Measurements from ENCODE around the gene AHNAK2.

Gene AHNAK2

DNA sequence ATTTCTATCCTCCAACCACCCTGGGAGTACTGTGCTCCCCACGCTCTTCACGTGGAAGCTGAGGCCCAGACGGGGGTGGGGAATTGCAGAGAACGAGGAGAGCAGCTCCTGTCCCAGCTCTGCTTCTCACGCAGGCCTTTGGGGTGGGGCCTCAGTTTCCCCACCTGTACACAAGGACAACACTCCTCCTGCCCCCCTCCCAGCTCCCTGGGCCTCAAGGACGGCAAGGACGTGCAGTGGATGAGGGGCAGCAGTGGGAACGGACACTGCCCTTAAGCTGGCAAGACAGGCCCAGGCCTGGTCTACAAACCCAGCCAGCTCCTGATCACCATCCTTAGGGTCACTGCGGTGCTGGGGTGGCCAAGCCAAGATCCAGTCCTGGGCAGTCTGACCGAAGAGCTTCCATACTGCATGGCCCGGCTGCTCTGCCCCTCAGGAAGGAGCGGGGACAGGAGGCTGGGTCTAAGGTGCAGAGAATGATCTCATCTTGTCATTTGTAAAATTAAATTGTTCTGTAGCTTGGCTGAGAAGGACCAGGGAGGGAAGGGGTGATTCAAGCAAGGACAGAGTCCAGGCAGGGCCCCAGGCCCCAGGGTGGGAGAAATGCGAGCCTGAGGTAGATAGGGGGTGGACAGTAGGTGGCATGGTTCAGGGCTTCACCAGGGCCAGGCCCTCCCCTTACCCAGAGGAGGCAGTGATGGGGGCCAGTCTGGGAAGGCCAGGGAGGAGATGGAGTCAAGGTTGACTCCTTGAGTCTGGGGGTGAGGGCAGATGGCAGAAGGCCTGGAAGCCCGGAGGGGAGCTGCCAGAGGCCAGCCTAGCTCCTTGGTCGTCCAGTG, 6.1 kb upstream of the AHNAK2 start:
- DNase-seq: no peak

DNA sequence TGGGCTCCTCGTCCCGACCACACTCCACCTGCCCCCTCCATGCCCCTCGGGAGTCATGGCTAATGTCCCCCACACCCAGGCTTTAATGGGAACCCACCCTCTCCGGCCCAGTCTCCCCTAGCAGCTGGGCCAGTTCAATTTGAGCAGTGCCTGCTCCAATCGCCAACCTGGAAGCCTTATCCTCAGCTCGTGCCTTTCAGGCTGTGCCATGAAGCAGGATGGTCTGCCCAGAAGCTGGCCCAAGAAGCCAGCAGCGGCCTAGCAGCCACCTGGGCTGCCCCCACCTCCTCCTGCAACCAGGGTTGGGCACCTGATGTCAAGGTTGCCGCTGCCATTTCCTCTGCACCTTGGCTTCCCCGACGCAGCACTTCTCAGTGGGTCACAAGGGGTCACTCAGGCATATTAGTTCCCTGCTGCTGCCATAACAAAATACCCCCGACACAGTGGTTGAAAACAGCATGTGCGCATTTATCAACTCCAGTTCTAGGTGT, 5.1 kb upstream of the AHNAK2 start:
- no peak for DNase-seq

DNA sequence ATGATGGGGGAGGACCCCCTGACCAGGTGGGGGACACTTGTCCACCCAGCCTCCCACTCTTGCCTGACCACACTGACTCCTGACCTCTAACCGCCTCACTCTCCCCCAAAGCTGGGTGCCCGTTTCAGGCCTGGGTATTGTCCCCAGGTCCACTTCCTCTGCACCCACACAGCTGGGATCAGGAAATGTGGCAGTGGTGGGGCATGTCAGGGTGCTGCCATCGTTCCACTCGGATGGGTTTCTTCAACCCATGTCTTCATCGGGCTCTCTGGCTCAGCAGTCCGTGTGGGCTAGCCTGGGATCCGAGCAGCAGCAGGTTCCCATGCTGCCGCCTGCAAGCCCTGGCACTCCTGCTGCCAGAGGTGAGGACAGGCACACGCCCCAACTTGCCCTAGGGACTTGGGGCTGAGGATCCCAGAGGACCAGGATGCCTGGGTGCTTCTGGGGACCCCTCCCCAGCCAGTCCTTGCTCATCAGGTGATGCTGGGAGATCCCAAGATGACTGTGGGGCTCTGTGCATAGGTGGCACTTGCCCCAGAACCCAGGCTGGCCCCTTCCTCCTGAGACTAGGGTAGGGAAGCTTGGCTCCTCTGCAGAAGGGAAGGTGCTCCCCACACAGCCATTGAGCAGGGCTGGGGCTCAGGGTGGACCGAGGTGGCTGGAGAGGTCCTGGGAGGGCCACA, 4.5 kb upstream of the AHNAK2 start:
- no peak for DNase-seq

DNA sequence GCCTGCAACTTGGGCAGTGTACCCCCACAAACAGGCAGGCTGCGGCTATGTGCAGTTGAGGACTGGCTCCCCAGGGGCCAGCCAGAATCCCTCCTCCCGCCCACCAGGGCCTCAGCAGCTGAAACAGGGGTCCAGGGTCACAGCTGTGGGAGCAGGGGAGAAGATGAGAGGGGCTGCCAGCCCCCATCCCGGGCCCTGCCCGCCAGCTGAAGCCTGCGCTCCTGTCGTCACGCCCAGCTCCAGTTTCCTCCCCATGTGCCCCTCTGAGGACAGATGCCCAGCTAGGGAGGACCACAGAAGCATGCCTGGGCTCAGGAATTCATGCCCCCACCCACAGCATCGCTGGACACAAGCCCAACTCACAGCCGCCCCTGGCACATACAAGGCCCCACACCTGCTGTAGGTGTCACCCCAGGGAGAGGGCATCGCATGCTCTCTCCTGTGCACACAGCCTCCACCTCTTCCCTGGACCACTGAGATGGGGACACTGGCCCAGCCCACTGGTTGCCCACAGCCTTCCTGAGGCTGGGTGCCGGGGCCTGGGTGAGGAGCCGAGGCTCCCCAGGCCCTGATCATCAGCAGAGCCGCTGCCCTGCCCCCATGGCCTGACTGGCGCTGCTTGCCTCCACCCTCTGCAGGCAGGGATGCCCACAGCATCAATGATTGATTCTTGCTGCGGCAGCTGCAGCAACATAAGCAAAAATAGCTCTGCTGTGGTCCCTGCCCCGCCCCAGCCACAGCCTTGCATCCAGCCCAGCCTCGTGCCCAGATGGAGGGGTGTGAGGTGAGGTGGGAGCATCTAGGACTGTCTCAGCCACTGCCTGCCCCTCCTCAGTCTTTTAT, 3.7 kb upstream of the AHNAK2 start:
- DNase-seq: no peak

DNA sequence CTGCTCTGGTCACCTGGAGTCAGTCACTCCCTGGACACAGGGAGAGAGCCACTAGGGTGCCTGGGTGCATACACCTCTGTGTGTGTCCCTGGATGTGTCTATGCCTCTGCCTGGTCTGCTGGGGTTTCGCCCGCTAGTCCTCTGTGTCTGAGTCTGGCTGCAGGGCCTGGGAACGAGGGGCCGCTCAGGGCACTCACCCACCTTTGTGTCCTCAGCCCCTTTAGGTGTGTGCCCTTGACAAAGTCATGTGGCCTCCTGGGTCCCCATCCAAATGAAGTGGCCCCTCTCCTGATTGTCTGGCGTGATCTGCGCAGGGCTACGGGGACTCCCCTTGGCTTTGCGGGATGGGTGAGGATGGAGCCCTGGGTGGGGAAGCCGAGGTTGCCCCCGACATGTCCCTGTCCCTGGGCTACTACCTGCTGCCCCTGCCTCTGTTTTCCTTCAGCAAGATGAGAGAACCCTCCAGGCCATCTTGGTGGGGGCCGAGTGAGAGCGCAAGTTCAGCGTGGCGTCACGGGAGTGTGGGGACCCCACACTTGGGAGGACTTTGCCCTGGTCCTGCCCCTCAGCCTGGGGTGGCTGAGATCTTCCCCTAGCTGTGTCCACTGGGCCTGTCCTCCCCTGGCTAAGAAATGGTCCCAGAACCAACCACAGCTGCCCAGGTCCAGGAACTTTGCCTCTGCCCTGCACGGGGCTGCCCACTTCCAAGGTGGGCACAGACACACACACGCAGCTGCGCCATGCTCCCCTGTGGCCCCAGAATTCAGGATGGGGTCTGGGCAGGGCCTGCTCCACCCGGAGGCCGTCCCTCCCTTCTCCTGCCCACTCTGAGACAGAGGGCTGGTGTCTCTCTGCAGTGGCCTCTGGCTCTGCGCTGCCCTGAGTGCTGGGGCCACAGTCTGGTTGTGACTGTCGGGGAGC, 2.7 kb upstream of the AHNAK2 start:
- no peak for DNase-seq

DNA sequence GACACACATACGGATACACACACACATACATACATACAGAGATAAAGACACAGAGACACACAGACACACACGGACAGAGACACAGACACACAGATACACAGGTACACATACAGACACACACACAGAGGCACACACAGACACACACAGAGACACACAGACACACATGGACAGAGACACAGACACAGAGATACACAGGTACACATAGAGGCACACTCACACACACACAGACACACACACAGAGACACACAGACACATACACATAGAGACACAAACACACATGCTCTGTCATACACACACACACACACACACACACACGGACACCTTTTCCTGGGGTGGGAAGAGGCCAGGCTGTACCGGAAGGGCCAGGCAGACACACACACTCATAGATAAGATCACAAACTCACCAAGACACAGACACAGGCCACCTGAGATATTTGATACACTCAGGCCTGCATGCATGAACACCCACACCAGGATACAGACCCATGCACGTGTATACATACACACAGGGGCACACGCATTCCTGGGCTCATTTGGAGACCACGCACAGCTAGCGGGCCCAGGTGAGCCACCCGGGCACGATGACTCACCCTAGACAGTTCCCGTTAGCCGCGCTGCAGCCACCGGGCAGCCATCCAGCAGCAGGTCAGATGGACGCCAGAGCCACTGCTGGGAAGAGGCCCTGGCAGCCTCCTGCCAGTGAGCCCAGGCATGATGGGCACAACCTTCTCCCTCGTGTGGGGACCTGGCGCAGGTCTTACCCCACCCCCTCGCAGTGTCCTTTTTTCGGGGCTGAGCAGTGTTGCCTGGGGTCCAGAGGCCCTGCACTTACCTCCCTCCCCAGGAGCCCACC, 1.8 kb upstream of the AHNAK2 start:
- DNase-seq: peak in 1 of 2 experiments; percentile 64

DNA sequence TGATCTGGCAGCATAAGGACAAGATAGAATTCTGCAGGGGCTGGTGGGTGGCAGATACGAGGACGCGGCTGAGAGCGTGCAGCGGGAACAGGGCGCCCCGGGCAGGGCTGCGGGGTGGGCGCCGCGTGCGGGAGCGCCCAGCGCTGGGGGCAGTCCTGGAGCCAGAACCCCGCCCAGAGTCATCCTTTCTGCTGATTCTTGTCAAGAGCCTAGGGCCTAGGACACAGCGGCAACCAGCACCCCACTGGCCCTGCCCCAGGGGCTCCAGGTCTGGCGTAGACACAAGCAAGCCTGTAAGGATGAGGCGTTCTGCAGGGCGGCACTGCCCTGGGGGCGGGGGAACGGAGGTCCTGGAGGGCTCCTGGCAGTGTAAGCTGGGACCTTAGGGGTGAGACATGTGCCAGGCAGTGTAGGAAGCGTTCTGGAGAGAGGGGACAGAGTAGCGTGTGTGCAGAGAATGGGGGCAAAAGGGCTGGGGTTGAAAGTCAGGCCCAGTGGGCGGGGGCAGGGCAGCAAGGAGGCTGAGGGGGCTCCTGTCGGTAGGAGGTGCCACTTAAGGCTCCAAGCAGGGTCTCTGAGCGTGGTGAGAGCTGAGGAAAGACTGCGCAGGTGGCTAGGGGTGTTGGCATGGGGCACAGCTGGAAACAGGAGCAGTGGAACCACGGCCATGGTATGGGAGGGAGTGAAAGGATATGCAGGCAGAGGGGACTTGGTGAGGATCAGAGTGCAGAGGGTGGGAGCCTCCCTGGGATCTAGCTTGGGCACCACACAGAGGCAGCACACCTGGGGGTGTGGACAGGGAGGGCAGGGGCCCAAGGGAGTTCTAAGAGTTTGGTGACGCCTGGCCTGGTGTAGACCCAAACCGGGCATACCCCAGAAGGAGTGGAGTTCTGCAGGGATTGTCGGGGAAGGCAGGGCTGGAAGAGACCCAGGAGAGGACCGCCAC, 845 bp upstream of the AHNAK2 start:
- DNase-seq: no peak

DNA sequence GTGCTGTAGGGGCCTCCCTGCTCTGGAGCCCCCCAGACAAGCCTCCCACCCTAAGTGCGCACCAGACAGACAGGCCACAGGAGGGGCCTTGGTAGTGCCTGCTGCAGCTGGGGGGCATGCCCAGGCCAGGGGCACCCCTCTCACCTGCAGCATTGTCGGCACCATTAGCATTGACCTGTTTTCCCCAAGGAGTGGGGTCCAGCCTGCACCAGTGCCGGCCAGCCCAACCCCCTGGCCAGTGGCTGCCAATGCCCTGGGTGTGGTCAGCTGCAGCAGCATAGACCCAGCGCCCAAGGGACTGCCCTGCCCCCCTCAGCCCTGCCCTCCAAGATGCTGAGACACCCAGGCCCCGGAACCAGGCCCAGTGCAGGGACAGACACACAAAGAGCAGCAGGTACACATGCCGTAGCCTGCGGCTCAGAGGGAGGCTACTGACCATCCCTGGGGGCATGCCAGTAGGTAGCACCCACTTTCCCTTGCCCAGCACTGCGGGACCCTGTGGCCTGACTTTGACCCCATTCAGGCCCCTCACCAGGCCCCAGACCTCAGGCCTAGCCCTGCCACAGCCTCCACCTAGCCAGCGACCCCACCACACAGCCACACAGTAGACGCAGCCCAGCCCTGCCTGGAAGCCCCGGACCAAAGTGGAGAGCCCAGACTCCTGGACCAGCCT, 1.0 kb downstream of the AHNAK2 start:
- DNase-seq: peak in 1 of 2 experiments; percentile 16

DNA sequence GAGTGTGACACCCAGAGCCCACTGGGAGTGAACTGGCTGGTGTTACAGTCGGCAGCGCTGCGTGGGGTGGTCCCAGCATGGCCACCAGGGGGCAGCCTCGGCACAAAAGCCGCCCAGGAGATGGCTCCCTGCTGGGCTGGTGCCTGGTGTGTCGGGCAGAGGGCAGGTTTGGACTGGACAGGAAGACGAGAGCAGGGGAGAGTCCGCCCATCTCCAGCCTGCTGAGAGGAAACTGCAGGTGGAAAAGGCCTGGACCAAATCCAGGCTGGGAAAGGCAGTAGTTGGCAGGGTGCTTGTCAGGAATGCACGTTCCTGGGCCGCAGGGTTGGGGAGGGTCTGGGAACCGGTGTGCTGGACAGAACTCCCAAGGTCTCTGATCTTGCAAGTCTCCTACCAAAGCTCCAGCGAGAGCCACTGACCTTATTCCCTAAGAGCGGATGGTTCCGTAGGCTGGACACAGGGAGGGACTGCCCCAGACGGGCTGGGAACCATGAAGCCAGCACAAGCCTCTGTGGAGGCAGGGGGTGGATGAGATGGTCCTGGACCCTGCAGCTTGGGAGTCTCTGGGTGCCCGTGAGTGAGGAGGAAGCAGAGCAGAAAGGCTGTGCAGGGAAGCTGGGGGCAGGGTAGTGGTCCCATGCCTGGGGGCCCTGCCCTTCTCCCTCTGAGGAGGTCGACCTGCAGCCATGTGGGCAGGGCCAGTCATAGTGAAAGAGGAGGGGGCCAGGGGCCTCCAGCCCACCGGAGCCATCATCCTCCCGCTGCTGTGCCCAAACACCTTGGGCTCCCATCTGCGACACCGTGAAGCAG, 1.8 kb downstream of the AHNAK2 start:
- peak; percentile 71 to 80 for DNase-seq

DNA sequence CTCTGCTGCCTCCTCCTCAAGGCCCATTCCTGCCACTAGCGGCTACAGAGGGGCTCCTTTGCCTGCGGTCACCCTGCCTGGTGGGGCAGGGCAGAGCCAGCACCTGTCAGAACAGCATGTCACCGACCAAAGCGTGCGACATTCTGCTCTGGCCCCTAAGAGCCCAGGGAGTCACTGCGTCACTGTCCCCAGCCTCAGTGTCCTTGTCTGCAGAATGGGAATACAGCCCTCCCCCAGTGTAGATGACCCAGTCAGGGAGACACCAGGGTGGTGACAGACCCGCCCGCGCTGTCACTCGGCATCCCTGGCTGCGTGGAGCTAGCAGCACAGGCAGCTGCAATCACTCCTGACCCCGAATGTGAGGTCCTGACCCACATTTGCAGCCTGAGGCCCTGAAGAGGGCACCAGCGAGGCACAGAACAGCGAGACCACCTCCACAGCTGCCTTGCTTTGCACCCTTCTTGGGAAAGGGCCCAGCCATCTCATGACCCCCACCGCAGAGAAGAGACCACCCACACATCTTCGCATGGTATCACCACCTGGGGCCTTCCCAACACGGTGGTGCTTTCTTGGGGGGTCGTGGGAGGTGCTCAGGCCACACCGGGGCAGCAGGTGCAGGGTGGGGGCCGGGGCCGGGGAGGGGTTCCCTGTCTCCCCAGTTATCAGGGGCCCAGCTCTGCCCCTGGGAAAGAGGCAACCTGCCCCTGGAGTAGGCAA, 2.5 kb downstream of the AHNAK2 start:
- no peak for DNase-seq

DNA sequence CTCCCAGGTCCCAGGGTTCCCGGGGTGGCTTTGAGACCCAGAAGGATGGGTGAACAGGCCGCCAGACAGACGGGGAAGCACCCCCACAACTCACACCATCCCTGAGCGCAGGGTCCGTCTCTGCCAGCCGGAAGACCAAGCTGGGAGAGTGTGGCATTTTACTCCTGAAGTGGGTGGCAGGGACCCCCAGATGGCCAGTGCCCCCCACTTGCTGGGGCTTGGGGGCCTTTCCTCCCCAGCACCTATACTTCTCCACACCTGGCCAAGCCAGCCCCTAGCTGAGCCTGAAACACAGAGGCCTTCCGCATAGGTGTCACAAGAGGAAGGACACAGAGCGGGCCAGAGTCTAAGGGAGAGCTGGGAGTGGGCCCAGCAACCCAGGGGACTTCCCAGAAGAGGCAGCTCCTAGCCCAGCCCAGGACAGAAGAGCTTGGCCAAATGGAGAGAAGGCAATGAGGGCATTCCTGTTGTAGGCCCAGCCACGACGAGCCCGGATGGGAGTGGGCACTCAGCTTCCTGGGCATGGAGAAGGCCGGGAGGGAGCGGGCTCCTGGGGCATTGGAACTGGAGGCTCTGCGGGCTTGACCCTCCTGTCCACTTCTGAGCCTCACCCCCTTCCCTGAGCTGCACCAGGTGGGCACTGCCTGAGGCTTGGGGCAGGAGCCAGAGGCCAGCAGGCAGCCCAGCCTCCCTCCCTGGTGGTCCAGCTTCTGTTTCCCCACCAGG, 3.3 kb downstream of the AHNAK2 start:
- no peak for DNase-seq

DNA sequence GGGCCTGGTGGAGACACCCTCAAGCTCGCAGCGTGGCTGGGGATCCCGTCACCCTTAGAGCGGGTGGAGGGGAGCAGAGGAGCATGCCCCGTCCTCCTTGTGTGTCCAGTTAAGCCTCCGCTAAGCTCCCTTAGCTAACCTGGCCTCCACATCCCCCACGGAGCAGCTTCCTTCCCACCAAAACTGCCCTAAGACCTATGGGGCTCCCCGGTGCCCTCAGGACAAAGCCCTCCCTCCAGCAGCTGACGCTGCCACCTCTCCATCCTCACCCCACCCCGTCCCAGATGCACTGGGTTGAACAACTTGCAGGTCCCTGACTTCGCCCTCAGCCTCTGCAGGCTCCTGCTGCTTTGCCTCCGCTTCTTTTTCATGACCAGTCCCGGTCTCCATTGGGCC, 4.0 kb downstream of the AHNAK2 start:
- DNase-seq: no peak

DNA sequence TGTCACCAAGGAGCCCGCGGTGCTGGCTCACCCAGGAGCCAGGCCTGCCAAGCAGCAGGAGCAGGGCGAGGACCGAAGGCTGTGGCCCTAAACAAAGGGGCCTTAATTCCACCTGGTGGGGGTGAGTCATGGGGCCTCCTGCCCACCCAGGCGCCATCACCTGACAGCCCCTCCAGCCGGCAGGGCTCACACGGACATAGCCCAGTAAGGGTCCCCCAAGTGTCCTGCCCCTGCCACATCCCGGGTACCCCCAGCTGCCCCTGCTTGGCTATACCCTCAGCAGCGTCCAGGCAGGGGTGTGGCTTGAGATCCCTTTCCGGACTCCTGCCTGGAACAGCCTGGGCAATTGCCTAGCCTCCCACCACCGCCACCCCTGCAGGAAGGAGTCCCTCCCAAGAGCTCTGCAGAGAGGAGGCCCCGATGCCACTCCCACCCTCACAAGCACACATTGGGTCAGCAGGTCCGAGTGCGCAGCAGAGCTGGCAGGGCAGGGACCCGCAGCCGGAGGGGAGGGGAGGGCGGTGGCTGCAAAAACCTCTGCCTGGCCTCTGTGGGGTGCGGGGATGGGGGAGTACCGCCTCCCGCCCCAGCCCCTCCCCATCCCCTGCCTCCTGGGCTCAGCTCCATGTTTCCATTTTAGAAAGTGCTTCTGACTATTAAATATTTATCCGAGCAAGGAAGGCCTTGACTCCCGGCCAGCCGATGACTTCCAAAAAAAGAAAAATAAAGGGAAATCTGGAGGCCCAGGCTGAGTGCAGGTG, 4.6 kb downstream of the AHNAK2 start:
- DNase-seq: peak; percentile 94

DNA sequence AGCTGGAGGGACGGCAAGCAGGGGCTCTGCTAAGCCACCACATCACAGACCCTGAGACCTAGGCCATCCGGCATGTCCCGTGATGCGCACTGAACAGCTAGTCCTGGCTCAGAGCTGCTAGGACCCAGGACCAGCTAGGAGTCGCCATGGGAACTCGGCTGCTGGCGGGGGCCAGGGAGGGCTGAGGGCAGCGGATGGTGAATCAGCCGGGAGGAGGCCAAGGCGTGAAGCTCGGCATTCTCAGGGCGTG, 5.1 kb downstream of the AHNAK2 start:
- DNase-seq: no peak

DNA sequence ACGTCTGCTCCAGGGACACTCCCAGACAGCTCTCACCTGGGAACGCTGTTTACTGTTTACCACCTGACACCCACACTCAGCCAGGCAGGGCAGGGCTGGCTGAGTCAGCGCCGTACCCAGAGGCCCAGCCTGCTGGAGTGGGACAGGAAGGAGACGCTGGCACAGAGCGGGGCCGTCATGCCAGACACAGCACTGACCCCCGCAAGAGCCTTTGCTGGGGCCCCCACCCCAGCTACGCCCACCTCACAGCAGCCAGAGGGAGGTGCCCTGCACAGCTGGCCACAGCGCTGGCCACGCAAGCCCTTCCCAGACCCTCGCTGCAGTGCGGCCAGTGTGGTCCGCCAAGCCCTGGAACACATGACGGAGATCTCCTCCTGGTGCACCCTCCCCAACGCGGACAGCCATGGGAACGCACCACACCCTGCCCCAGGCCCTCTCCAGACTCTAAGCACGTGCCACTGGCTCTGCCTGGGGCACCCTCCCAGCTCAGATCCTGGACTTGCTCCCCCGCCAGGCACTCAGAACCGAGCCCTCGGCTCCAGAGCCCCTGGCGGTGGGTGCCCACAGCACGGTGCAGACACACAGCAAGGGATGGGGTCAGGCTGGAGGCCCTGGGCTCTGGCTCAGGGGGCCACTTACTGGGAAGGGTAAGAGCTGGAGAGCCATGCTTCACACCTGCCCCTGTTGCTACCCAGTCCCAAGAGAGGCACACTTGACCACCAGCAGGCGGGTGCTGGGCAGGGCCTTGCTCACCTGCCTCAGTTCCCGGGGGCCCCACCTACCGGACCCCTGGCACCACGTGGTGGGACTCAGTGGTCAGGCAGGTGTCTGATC, 5.7 kb downstream of the AHNAK2 start:
- peak; percentile 64 to 70 for DNase-seq

Measured in SW 1271 (cell line).